Measurements from ENCODE around the gene MBP. TPM values are rescaled to one million over a fixed set of nuclear protein-coding genes. Genes with fewer than 3 reads are reported as not detected.

The MBP gene
- total and polyA plus RNA-seq, 2 experiments from 2014 or later = 18.4 to 22.9 TPM

GRCh38 chr18:77021075-77021474 lies 111.5 kb downstream of the MBP start (continued):
- TF ChIP-seq, protein P1, sequence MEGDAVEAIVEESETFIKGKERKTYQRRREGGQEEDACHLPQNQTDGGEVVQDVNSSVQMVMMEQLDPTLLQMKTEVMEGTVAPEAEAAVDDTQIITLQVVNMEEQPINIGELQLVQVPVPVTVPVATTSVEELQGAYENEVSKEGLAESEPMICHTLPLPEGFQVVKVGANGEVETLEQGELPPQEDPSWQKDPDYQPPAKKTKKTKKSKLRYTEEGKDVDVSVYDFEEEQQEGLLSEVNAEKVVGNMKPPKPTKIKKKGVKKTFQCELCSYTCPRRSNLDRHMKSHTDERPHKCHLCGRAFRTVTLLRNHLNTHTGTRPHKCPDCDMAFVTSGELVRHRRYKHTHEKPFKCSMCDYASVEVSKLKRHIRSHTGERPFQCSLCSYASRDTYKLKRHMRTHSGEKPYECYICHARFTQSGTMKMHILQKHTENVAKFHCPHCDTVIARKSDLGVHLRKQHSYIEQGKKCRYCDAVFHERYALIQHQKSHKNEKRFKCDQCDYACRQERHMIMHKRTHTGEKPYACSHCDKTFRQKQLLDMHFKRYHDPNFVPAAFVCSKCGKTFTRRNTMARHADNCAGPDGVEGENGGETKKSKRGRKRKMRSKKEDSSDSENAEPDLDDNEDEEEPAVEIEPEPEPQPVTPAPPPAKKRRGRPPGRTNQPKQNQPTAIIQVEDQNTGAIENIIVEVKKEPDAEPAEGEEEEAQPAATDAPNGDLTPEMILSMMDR (conservative IDR thresholded peaks at IDR 0.05; ENCODE audit: low read depth in 2 of 2) = no peak
- TF ChIP-seq ZNF331 (CRISPR knock-in tag; IDR thresholded peaks at IDR 0.05; ENCODE audit: low read depth) = no peak

DNA sequence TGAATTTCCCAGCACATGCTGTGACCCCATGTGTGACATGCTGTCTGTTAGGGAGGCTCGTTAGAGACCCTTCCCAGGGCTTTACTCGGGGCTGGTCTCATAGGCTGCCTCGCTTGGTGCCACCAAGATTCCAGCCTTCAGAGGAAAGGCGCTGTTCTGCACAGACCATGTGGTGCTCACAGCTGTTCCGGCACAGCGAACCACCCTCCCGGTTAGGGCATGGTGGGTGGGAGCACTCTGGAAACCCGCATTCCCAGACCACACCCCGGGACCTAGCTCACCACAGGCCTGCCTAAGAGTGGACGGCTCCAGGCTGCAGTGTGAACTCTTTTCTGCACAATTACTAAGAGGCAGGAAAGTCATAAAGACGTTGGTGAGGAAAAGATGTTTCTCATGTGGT lies 112.0 kb downstream of the MBP start:
- H3K27me3 ChIP-seq (ENCODE audit: insufficient read depth) = no peaks in the 10 kb centered on the region
- TF ChIP-seq ZNF114 (CRISPR knock-in tag; IDR thresholded peaks at IDR 0.05) (no peak), CREB1 (CRISPR knock-in tag; IDR thresholded peaks at IDR 0.05; ENCODE audit: low read depth) (no peak), JUNB (IDR thresholded peaks at IDR 0.05; ENCODE audit: unreplicated experiment) (no peak), STAT1 (IDR thresholded peaks at IDR 0.05; ENCODE audit: unreplicated experiment) (no peak), EZH2phosphoT487 (IDR thresholded peaks at IDR 0.05; ENCODE audit: unreplicated experiment) (no peak), NANOG (IDR thresholded peaks at IDR 0.05; ENCODE audit: borderline replicate concordance) (no peak), ZNF331 (CRISPR knock-in tag; IDR thresholded peaks at IDR 0.05; ENCODE audit: low read depth) (no peak), EZH2 (IDR thresholded peaks at IDR 0.05; ENCODE audit: low read depth, unreplicated experiment) (no peak), ZNF462 (CRISPR knock-in tag; IDR thresholded peaks at IDR 0.05) (no peak), POLR2AphosphoS5 (IDR thresholded peaks at IDR 0.05; ENCODE audit: low read depth) (no peak)
- TF ChIP-seq, protein P2, sequence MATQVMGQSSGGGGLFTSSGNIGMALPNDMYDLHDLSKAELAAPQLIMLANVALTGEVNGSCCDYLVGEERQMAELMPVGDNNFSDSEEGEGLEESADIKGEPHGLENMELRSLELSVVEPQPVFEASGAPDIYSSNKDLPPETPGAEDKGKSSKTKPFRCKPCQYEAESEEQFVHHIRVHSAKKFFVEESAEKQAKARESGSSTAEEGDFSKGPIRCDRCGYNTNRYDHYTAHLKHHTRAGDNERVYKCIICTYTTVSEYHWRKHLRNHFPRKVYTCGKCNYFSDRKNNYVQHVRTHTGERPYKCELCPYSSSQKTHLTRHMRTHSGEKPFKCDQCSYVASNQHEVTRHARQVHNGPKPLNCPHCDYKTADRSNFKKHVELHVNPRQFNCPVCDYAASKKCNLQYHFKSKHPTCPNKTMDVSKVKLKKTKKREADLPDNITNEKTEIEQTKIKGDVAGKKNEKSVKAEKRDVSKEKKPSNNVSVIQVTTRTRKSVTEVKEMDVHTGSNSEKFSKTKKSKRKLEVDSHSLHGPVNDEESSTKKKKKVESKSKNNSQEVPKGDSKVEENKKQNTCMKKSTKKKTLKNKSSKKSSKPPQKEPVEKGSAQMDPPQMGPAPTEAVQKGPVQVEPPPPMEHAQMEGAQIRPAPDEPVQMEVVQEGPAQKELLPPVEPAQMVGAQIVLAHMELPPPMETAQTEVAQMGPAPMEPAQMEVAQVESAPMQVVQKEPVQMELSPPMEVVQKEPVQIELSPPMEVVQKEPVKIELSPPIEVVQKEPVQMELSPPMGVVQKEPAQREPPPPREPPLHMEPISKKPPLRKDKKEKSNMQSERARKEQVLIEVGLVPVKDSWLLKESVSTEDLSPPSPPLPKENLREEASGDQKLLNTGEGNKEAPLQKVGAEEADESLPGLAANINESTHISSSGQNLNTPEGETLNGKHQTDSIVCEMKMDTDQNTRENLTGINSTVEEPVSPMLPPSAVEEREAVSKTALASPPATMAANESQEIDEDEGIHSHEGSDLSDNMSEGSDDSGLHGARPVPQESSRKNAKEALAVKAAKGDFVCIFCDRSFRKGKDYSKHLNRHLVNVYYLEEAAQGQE (IDR thresholded peaks at IDR 0.05; ENCODE audit: unreplicated experiment) = no peak
- TF ChIP-seq, protein P1 (conservative IDR thresholded peaks at IDR 0.05; ENCODE audit: low read depth in 2 of 2) = no peak
- peaks cover 14% of the 10 kb centered on the region for H3K4me1 Mint-ChIP-seq
- no peak overlapping the region for H3K4me3 Mint-ChIP-seq
- no peak overlapping the region for H3K4me2 ChIP-seq
- H3K36me3 ChIP-seq (ENCODE audit: insufficient read depth) = no peaks in the 10 kb centered on the region
- no peaks in the 10 kb centered on the region for H4K20me1 ChIP-seq (replicated peaks; ENCODE audit: insufficient read depth)
- DNase-seq (ENCODE audit: low spot score) (no peak), ATAC-seq (no peak)
- peaks cover 5% of the 10 kb centered on the region; the same call in 2 of the 3 replicates for H3K9me3 Mint-ChIP-seq
- H3K36me3 Mint-ChIP-seq (ENCODE audit: low read depth) = peaks cover 11% of the 10 kb centered on the region; the same call in 2 of the 3 replicates
- no peaks in the 10 kb centered on the region for H3K79me2 ChIP-seq (replicated peaks; ENCODE audit: insufficient read depth)
- no peak overlapping the region for H2AFZ ChIP-seq
- no peaks in the 10 kb centered on the region for H3K4me1 ChIP-seq (ENCODE audit: insufficient read depth)
- no peak overlapping the region for H3K27ac ChIP-seq (ENCODE audit: low read depth)
- peaks cover 12% of the 10 kb centered on the region for H3K27me3 Mint-ChIP-seq (ENCODE audit: insufficient read depth, low read depth, poor library complexity)
- H3F3A ChIP-seq (replicated peaks; ENCODE audit: low read depth) = no peaks in the 10 kb centered on the region
- H3K27ac Mint-ChIP-seq = no peak overlapping the region
- H3K4me3 ChIP-seq = no peak overlapping the region
- H3K9me2 ChIP-seq (ENCODE audit: insufficient read depth) = peaks cover 10% of the 10 kb centered on the region; the same call in 1 of the 2 replicates

Measured in GM23338 (cell line).